Prostate gland (tissue), 2 donors: ENCODE data around the gene DCDC2B.

Experiments
- CTCF ChIP-seq, 4 experiments: fragments of 200-600 bp in 2 of 4; fragments of 450-650 bp in 2 of 4; sonication (generic) in 2 of 4; IDR thresholded peaks; 1 replicate in 3 of 4; 2 replicates in 1 of 4; pipeline ENCODE4 v1.5.1; 2016 to 2019; ENCODE audit warnings: antibody characterized with exemption in 4 of 4, mild to moderate bottlenecking in 2 of 4, moderate library complexity in 2 of 4
- POLR2A ChIP-seq: fragments of 450-650 bp; IDR thresholded peaks from one replicate; pipeline ENCODE4 v1.6.1; 2016; ENCODE audit warnings: antibody characterized with exemption, mild to moderate bottlenecking
- POLR2AphosphoS5 ChIP-seq: sonication (generic); formaldehyde crosslinking; IDR thresholded peaks from one replicate; pipeline ENCODE4 v1.6.1; 2017; ENCODE audit warnings: antibody characterized with exemption

- TF ChIP-seq CTCF (IDR thresholded peaks at IDR 0.05) = no peak
- no peak for TF ChIP-seq POLR2A
- no peak for TF ChIP-seq POLR2AphosphoS5
These were observed 30.4 kb downstream of the DCDC2B start for GRCh38 chr1:32239337-32239736.
